HCT116 (cell line): ENCODE results near the gene ILRUN. TPM values are rescaled to one million over a fixed set of nuclear protein-coding genes. Genes with fewer than 3 reads are reported as not detected.

Experiments
- ATAC-seq: fragments of 200-7000 bp; cut with Tn5 transposase; 2 replicates; pipeline ENCODE4 v1.9.1; 2020; ENCODE audit warnings: mild to moderate bottlenecking, moderate library complexity
- BruUV-seq: library from RNA; stranded (reverse); fragments of 400-500 nt; replicated peaks from 2 replicates; lab custom pipeline; 2021; lab: Mats Ljungman, UMichigan
- CTCF ChIA-PET: fragments of 300-600 bp; sonication (Branson Sonifier 250); formaldehyde crosslinking; loops from one replicate; lab custom pipeline; 2021; ENCODE audit warnings: antibody characterized with exemption; lab: Charles Lee
- POLR2A ChIA-PET: fragments of 300-600, 350-600 bp; sonication (Branson Sonifier 250); formaldehyde crosslinking; loops from one replicate; lab custom pipeline; 2021; ENCODE audit warnings: antibody characterized with exemption; lab: Charles Lee
- RAD21 ChIA-PET, 2 experiments: fragments of 300-600 bp; sonication (Branson Sonifier 250); formaldehyde crosslinking; loops; one replicate each; lab custom pipeline; 2023; ENCODE audit warnings: low total read pairs in 2 of 2; ENCODE audit not compliant: uncharacterized antibody in 2 of 2, unreplicated experiment in 2 of 2, low non-redundant PET in 1 of 2; lab: Charles Lee
- DNase-seq: peaks from one replicate; pipeline ENCODE4 v3.0.0-alpha.2; 2010; ENCODE audit warnings: low read depth, low spot score
- H2AFZ ChIP-seq: fragments of 200-600 bp; shearing (Covaris generic), sonication (generic); 2 replicates; pipeline ENCODE4 v1.6.1; 2017; ENCODE audit warnings: low read depth, mixed run types, mixed read lengths, antibody characterized with exemption, low read length; ENCODE audit not compliant: poor library complexity, severe bottlenecking
- H3K27ac ChIP-seq: 2 replicates; pipeline ENCODE4 v1.5.1; 2012; ENCODE audit warnings: low read depth, low read length
- H3K27me3 ChIP-seq: fragments of 200-600 bp; sonication (generic); 2 replicates; pipeline ENCODE4 v1.6.1; 2016; ENCODE audit warnings: mixed run types, low read length, mixed read lengths; ENCODE audit not compliant: insufficient read depth
- H3K36me3 ChIP-seq, 2 experiments: fragments of 200-500 bp in 1 of 2; fragments of 200-600 bp in 1 of 2; sonication (Bioruptor generic) in 1 of 2; sonication (generic) in 1 of 2; 2 replicates each; pipeline versions ENCODE4 v1.5.1 to v1.6.1; 2014 to 2016; ENCODE audit warnings: low read length in 2 of 2, inconsistent platforms in 1 of 2, mixed read lengths in 1 of 2, mixed run types in 1 of 2; ENCODE audit not compliant: insufficient read depth in 2 of 2, control insufficient read depth in 1 of 2
- H3K4me1 ChIP-seq, 2 experiments: fragments of 200-600 bp in 1 of 2; sonication (generic) in 1 of 2; 2 replicates each; pipeline versions ENCODE4 v1.5.1 to v1.6.1; 2012 to 2017; ENCODE audit warnings: low read length in 2 of 2, inconsistent platforms in 1 of 2, mild to moderate bottlenecking in 1 of 2, mixed read lengths in 1 of 2, mixed run types in 1 of 2, moderate library complexity in 1 of 2; ENCODE audit not compliant: insufficient read depth in 2 of 2, control insufficient read depth in 1 of 2
- H3K4me2 ChIP-seq: fragments of 200-600 bp; sonication (generic); 2 replicates; pipeline ENCODE4 v1.6.1; 2017; ENCODE audit warnings: mixed run types, low read length, mixed read lengths
- H3K4me3 ChIP-seq, 2 experiments: fragments of 200-600 bp in 1 of 2; sonication (generic) in 1 of 2; replicated peaks in 1 of 2; 2 replicates each; pipeline ENCODE4 v1.5.1; 2011 to 2016; ENCODE audit warnings: low read length in 2 of 2, control low read depth in 1 of 2, low read depth in 1 of 2, mild to moderate bottlenecking in 1 of 2, mixed read lengths in 1 of 2, mixed run types in 1 of 2
- H3K79me2 ChIP-seq: fragments of 200-600 bp; sonication (generic); 2 replicates; pipeline ENCODE4 v1.6.1; 2017; ENCODE audit warnings: mild to moderate bottlenecking, mixed run types, low read length, moderate library complexity, mixed read lengths; ENCODE audit not compliant: insufficient read depth
- H3K9ac ChIP-seq: fragments of 200-600 bp; sonication (generic); 2 replicates; pipeline ENCODE4 v1.6.1; 2016; ENCODE audit warnings: low read length, mixed read lengths
- H3K9me2 ChIP-seq: fragments of 200-600 bp; sonication (generic), shearing (Covaris generic); 2 replicates; pipeline ENCODE4 v1.6.1; 2017; ENCODE audit warnings: mixed run types, mild to moderate bottlenecking, moderate library complexity; ENCODE audit not compliant: insufficient read depth
- H3K9me3 ChIP-seq, 2 experiments: fragments of 200-500 bp in 1 of 2; fragments of 200-600 bp in 1 of 2; sonication (Bioruptor generic) in 1 of 2; sonication (generic) in 1 of 2; 2 replicates each; pipeline ENCODE4 v1.6.1; 2014 to 2017; ENCODE audit warnings: low read length in 2 of 2, mixed read lengths in 2 of 2, inconsistent platforms in 1 of 2, low read depth in 1 of 2, mild to moderate bottlenecking in 1 of 2, mixed run types in 1 of 2, moderate library complexity in 1 of 2; ENCODE audit not compliant: control insufficient read depth in 1 of 2, insufficient read depth in 1 of 2
- H4K20me1 ChIP-seq: fragments of 200-600 bp; sonication (generic), shearing (Covaris generic); 2 replicates; pipeline ENCODE4 v1.6.1; 2017; ENCODE audit warnings: mixed run types, mild to moderate bottlenecking, moderate library complexity; ENCODE audit not compliant: insufficient read depth
- CBX3 ChIP-seq: IDR thresholded peaks from 2 replicates; pipeline ENCODE4 v1.6.1; 2012; ENCODE audit warnings: low read depth
- JUND ChIP-seq: IDR thresholded peaks from 2 replicates; pipeline ENCODE4 v1.6.1; 2012
- MAX ChIP-seq: IDR thresholded peaks from 2 replicates; pipeline ENCODE4 v1.6.1; 2012
- REST ChIP-seq: IDR thresholded peaks from 2 replicates; pipeline ENCODE4 v1.6.1; 2012; ENCODE audit warnings: low read depth
- SIN3A ChIP-seq: IDR thresholded peaks from 2 replicates; pipeline ENCODE4 v1.6.1; 2012; ENCODE audit warnings: low read depth
- SRF ChIP-seq: IDR thresholded peaks from 2 replicates; pipeline ENCODE4 v1.6.1; 2012; ENCODE audit warnings: low read depth
- YY1 ChIP-seq: IDR thresholded peaks from 2 replicates; pipeline ENCODE4 v1.6.1; 2011; ENCODE audit warnings: low read length, low read depth, moderate library complexity, mild to moderate bottlenecking; ENCODE audit not compliant: insufficient replicate concordance; ENCODE audit errors: extremely low read depth
- intact Hi-C: fragments of 100-400 bp; cut with micrococcal nuclease; formaldehyde crosslinking; loops from 2 replicates; pipeline ENCODE4 v1.10.0; 2022
- total RNA-seq: library from RNA; stranded (reverse); gene quantifications from one replicate; pipeline ENCODE4 v1.2.1, GENCODE V29; 2021; ENCODE audit not compliant: unreplicated experiment

ILRUN gene
- total RNA-seq, 1 experiment from 2014 or later: 51.9 TPM

- Histone ChIP-seq H3K79me2 (no peaks in the 10 kb centered on the region), H3K9me2 (no peaks in the 10 kb centered on the region), H2AFZ (no peak overlapping the region), H3K27me3 (no peaks in the 10 kb centered on the region), H3K9ac (no peak overlapping the region), H3K27ac (no peak overlapping the region), H4K20me1 (no peaks in the 10 kb centered on the region), H3K4me1 (peaks cover 10 to 16% of the 10 kb centered on the region in 2 experiments), H3K36me3 (no peaks in the 10 kb centered on the region), H3K4me3 (no peak overlapping the region), H3K9me3 (no peaks in the 10 kb centered on the region), H3K4me2 (no peak overlapping the region)
- ChIA-PET RAD21 (no interaction called here), CTCF (no interaction called here), POLR2A (no interaction called here)
- intact Hi-C loops: no loop called here
- TF ChIP-seq REST (no peak), MAX (no peak), JUND (no peak), CBX3 (no peak), YY1 (no peak), SRF (no peak), SIN3A (no peak)
- ATAC-seq (no peak), DNase-seq (no peak)
- no TSS peak for BruUV-seq
Measured at GRCh38 chr6:34743625-34744293, 47.2 kb upstream of the ILRUN start.
